GM19395 (cell line): ENCODE measurements around the gene COPS9.

Source experiments
- ATAC-seq: cut with Tn5 transposase; IDR thresholded peaks from one replicate; pipeline ENCODE4 v1.9.1; 2021; ENCODE audit warnings: mild to moderate bottlenecking, moderate library complexity; ENCODE audit not compliant: unreplicated experiment

Gene COPS9

GRCh38 chr2:240121675-240122074, 14.4 kb downstream of the COPS9 start:
- no peak for ATAC-seq

GRCh38 chr2:240121190-240121589, 14.9 kb downstream of the COPS9 start:
- ATAC-seq = no peak

GRCh38 chr2:240114233-240114632, 21.9 kb downstream of the COPS9 start:
- ATAC-seq = no peak

- ATAC-seq = no peak
Observed at GRCh38 chr2:240112914-240113690, 23.0 kb downstream of the COPS9 start.

- ATAC-seq = no peak
Observed at GRCh38 chr2:240111253-240111652, 24.9 kb downstream of the COPS9 start.

- ATAC-seq = no peak
Observed at GRCh38 chr2:240109386-240109785, 26.7 kb downstream of the COPS9 start.

- no peak for ATAC-seq
Observed at GRCh38 chr2:240107477-240107796, 28.7 kb downstream of the COPS9 start.

GRCh38 chr2:240106765-240107476, 29.2 kb downstream of the COPS9 start:
- ATAC-seq = no peak

- no peak for ATAC-seq
Observed at GRCh38 chr2:240105982-240106381, 30.1 kb downstream of the COPS9 start.

GRCh38 chr2:240103136-240103535, 33.0 kb downstream of the COPS9 start:
- ATAC-seq = no peak

- ATAC-seq = no peak
Observed at GRCh38 chr2:240098349-240098748, 37.8 kb downstream of the COPS9 start.

- ATAC-seq = no peak
Observed at GRCh38 chr2:240095556-240096523, 40.3 kb downstream of the COPS9 start.

GRCh38 chr2:240089306-240089705, 46.8 kb downstream of the COPS9 start:
- no peak for ATAC-seq

- ATAC-seq = no peak
Observed at GRCh38 chr2:240086563-240086962, 49.5 kb downstream of the COPS9 start.
